MCF 10A (cell line): ENCODE results near the gene LGR4. TPM values are rescaled to one million over a fixed set of nuclear protein-coding genes. Genes with fewer than 3 reads are reported as not detected.
"Not testable (repeated sequence)": the region's sequence is repeated elsewhere in the genome, so short reads cannot be mapped to it uniquely, and the experiment has no call there.

Experiments used
- BruUV-seq: library from RNA; stranded (reverse); fragments of 400-500 nt; replicated peaks from 2 replicates; lab custom pipeline; 2021; lab: Mats Ljungman, UMichigan
- CTCF ChIA-PET: fragments of 300-600 bp; sonication (Branson Sonifier 250); formaldehyde crosslinking; extraction: SDS; loops from one replicate; lab custom pipeline; 2021; ENCODE audit warnings: antibody characterized with exemption, inconsistent platforms; lab: Yijun Ruan, JAX
- POLR2A ChIA-PET: fragments of 300-600, 350-650 bp; sonication (Branson Sonifier 250); formaldehyde crosslinking; extraction: SDS; loops from one replicate; lab custom pipeline; 2020; ENCODE audit warnings: antibody characterized with exemption, inconsistent platforms; lab: Yijun Ruan, JAX
- DNase-seq: peaks from one replicate; pipeline ENCODE4 v3.0.0-alpha.2; 2018; ENCODE audit not compliant: unreplicated experiment
- H3K27ac Mint-ChIP-seq: one replicate; pipeline ENCODE4 v1.8.0; 2022; ENCODE audit warnings: mild to moderate bottlenecking, low read depth, mixed read lengths; ENCODE audit not compliant: unreplicated experiment
- H3K27me3 Mint-ChIP-seq: one replicate; pipeline ENCODE4 v1.8.0; 2022; ENCODE audit warnings: mixed read lengths; ENCODE audit not compliant: insufficient read depth, unreplicated experiment
- H3K36me3 Mint-ChIP-seq: one replicate; pipeline ENCODE4 v1.8.0; 2022; ENCODE audit warnings: mild to moderate bottlenecking, moderate library complexity, mixed read lengths; ENCODE audit not compliant: insufficient read depth, unreplicated experiment
- H3K4me1 Mint-ChIP-seq: one replicate; pipeline ENCODE4 v1.8.0; 2022; ENCODE audit warnings: mixed read lengths; ENCODE audit not compliant: insufficient read depth, unreplicated experiment
- H3K4me3 Mint-ChIP-seq: one replicate; pipeline ENCODE4 v1.8.0; 2022; ENCODE audit warnings: mild to moderate bottlenecking, moderate library complexity, mixed read lengths; ENCODE audit not compliant: unreplicated experiment
- H3K9me3 Mint-ChIP-seq: one replicate; pipeline ENCODE4 v1.8.0; 2022; ENCODE audit warnings: mixed read lengths; ENCODE audit not compliant: unreplicated experiment
- intact Hi-C: fragments of 100-400 bp; cut with micrococcal nuclease; formaldehyde crosslinking; loops from 2 replicates; pipeline ENCODE4 v1.14.1; 2022
- total RNA-seq: library from RNA; stranded (reverse); gene quantifications from 2 replicates; pipeline ENCODE4 v1.2.3, GENCODE V29; 2022
- TF ChIP-seq, protein P1 (sequence below): fragments of 200-600 bp; IDR thresholded peaks from one replicate; pipeline ENCODE4 v1.8.0; 2022; ENCODE audit warnings: antibody characterized with exemption, mild to moderate bottlenecking; ENCODE audit not compliant: unreplicated experiment

Gene LGR4
- total RNA-seq, 1 experiment from 2014 or later: 14.2 TPM

DNA sequence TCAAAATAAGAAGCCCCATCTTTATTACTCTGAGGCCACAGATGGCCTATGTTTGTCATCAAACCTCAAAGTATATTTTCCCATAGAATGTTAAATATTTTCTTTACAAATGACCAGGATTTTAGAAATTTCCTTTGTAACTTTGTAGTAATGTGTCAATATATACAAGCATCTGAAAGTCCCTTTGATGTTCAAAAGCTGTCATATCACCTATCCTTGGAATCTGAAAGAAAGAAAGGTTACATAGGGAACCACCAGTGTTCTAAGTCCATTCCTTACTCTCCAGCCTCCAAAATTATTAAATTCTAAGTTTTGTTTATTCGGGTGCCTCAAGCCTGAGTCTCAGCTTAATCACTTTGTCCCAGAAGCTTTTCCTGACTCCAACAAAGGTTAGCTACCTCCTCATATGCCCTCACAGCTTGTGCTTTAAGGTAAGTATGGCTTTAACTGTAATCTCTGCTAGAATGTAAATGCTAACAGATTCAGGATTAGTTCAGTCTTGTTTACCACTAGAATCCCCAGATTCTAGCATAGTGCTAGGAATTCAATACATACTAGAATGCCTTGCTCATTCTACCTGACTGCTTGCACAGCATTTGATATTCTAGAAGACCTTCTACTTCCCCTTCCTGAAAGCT, 141.8 kb downstream of the LGR4 start:
- H3K9me3 Mint-ChIP-seq: no peaks in the 10 kb centered on the region
- no TSS peak for BruUV-seq
- H3K4me1 Mint-ChIP-seq: no peaks in the 10 kb centered on the region
- intact Hi-C loops: no loop called here
- no peaks in the 10 kb centered on the region for H3K27me3 Mint-ChIP-seq
- CTCF ChIA-PET: interaction anchor here (0.6 to 0.7 kb wide), 2 partner anchors 34 to 554 kb away, joined by 3 read pairs; no protein-coding TSS in a partner anchor
- no peaks in the 10 kb centered on the region for H3K36me3 Mint-ChIP-seq
- POLR2A ChIA-PET: interaction anchor here (0.6 to 1.2 kb wide), 2 partner anchors 12 to 565 kb away, joined by 3 read pairs; no protein-coding TSS in a partner anchor
- TF ChIP-seq, protein P1, sequence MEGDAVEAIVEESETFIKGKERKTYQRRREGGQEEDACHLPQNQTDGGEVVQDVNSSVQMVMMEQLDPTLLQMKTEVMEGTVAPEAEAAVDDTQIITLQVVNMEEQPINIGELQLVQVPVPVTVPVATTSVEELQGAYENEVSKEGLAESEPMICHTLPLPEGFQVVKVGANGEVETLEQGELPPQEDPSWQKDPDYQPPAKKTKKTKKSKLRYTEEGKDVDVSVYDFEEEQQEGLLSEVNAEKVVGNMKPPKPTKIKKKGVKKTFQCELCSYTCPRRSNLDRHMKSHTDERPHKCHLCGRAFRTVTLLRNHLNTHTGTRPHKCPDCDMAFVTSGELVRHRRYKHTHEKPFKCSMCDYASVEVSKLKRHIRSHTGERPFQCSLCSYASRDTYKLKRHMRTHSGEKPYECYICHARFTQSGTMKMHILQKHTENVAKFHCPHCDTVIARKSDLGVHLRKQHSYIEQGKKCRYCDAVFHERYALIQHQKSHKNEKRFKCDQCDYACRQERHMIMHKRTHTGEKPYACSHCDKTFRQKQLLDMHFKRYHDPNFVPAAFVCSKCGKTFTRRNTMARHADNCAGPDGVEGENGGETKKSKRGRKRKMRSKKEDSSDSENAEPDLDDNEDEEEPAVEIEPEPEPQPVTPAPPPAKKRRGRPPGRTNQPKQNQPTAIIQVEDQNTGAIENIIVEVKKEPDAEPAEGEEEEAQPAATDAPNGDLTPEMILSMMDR: no peak
- no peak for DNase-seq
- H3K27ac Mint-ChIP-seq: no peak overlapping the region
- H3K4me3 Mint-ChIP-seq: no peak overlapping the region

DNA sequence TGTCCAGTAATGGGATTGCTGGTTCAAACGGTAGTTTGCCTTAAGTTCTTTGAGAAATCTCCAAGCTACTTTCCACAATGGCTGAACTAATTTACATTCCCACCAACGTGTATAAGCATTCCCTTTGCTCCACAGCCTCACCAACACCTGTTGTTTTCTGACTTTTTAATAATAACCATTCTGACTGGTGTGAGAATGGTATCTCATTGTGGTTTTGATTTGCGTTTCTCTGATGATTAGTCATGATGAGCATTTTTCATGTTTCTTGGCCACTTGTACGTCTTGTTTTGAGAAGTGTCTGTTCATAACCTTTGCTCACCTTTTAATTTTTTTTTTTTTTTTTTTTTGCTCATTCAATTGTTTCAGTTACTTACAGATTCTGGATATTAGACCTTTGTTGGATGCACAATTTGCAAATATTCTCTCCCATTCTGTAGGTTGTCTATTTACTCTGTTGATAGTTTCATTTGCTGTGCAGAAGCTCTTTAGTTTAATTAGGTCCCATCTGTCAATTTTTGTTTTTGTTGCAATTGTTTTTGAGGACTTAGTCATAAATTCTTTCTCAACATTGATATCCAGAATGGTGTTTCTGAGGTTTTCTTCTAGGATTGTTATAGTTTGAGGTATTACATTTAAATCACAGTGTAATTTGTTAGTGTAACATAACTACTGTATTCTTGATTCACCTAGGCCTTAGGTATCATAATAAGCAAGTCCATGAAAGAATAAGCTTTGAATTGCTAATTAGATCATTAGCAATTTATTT, 142.5 kb downstream of the LGR4 start:
- Mint-ChIP-seq H3K27me3 (no peaks in the 10 kb centered on the region), H3K4me1 (no peaks in the 10 kb centered on the region), H3K9me3 (no peaks in the 10 kb centered on the region), H3K4me3 (no peak overlapping the region), H3K36me3 (no peaks in the 10 kb centered on the region), H3K27ac (no peak overlapping the region)
- ChIA-PET POLR2A (interaction anchor here (0.6 to 1.3 kb wide), 5 partner anchors 12 to 564 kb away, joined by 3 to 4 read pairs (median 4); no protein-coding TSS in a partner anchor), CTCF (interaction anchor here (0.7 kb wide), 1 partner anchor 33 kb away, joined by 3 read pairs; no protein-coding TSS in a partner anchor)
- TF ChIP-seq, protein P1: no peak
- DNase-seq: no peak
- no TSS peak for BruUV-seq
- intact Hi-C loops: no loop called here

DNA sequence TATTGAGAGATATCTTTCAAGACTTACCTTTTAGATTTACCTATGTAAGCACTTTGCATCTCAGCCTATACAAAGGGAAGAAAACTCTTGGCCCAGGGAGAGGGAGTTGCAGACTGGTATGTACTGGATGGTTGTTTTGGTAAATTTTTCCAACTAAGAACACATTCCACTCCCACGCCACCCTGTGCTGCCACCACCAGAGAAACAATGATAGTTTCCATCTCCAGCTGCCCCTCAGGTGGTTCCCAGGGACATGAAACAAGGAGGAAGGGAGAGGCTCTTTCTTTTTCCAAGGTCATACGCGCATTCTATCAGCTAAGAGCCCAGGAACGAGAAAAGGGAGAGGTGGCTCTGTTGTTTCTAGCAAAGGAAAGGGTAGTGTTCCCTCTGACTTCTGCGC, 144.0 kb downstream of the LGR4 start:
- no TSS peak for BruUV-seq
- H3K4me3 Mint-ChIP-seq: no peak overlapping the region
- ChIA-PET POLR2A (interaction anchor here (1.1 kb wide), 1 partner anchor 12 kb away, joined by 3 read pairs; no protein-coding TSS in a partner anchor), CTCF (interaction anchor here (0.6 kb wide), 2 partner anchors 30 to 33 kb away, joined by 3 to 4 read pairs; no protein-coding TSS in a partner anchor)
- TF ChIP-seq, protein P1: no peak
- intact Hi-C loops: no loop called here
- H3K9me3 Mint-ChIP-seq: no peaks in the 10 kb centered on the region
- H3K27me3 Mint-ChIP-seq: no peaks in the 10 kb centered on the region
- H3K4me1 Mint-ChIP-seq: no peaks in the 10 kb centered on the region
- H3K27ac Mint-ChIP-seq: no peak overlapping the region
- H3K36me3 Mint-ChIP-seq: no peaks in the 10 kb centered on the region
- DNase-seq: no peak

DNA sequence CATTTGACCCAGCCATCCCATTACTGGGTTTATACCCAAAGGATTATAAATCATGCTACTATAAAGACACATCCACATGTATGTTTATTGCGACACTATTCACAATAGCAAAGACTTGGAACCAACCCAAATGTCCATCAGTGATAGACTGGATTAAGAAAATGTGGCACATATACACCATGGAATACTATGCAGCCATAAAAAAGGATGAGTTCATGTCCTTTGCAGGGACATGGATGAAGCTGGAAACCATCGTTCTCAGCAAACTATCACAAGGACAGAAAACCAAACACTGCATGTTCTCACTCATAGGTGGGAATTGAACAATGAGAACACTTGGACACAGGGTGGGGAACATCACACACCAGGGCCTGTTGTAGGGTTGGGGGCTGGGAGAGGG, 145.5 kb downstream of the LGR4 start:
- DNase-seq, H3K9me3 Mint-ChIP-seq, H3K27ac Mint-ChIP-seq, H3K4me1 Mint-ChIP-seq, POLR2A ChIA-PET, CTCF ChIA-PET, H3K4me3 Mint-ChIP-seq, H3K27me3 Mint-ChIP-seq, H3K36me3 Mint-ChIP-seq, BruUV-seq, intact Hi-C loops: not testable (repeated sequence)

DNA sequence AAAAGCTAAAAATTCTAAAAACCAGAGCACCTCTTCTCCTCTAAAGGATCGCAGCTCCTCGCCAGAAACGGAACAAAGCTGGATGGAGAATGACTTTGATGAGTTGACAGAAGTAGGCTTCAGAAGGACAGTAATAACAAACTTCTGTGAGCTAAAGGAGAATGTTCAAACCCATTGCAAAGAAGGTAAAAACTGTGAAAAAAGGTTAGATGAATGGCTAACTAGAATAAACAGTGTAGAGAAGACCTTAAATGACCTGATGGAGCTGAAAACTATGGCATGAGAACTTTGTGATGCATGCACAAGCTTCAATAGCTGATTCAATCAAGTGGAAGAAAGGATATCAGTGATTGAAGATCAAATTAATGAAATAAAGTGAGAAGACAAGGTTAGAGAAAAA, 150.4 kb downstream of the LGR4 start:
- H3K9me3 Mint-ChIP-seq, H3K4me1 Mint-ChIP-seq, H3K27ac Mint-ChIP-seq, H3K4me3 Mint-ChIP-seq, H3K36me3 Mint-ChIP-seq, DNase-seq, H3K27me3 Mint-ChIP-seq, BruUV-seq, intact Hi-C loops: not testable (repeated sequence)
- CTCF ChIA-PET: interaction anchor here (0.6 to 1.2 kb wide), 5 partner anchors 9 to 138 kb away, joined by 3 to 4 read pairs (median 3); no protein-coding TSS in a partner anchor
- POLR2A ChIA-PET: interaction anchor here (0.6 kb wide), 2 partner anchors 38 to 220 kb away, joined by 3 read pairs; no protein-coding TSS in a partner anchor

DNA sequence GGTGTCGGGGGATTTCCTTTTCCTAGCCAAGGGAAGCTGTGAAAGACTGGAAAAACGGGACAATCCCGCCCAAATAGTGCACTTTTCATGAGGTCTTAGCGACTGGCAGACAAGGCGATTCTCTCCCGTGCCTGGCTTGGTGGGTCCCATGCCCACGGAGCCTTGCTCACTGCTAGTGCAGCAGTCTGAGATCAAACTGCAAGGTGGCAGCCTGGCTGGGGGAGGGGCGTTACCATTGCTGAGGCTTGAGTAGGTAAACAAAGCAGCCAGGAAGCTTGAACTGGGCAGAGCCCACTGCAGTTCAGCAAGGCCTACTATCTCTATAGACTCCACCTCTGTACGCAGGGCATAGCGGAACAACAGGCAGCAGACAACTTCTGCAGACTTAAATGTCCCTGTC, 151.2 kb downstream of the LGR4 start:
- H3K27me3 Mint-ChIP-seq: not testable (repeated sequence)
- CTCF ChIA-PET: interaction anchor here (0.6 kb wide), 1 partner anchor 164 kb away, joined by 3 read pairs; no protein-coding TSS in a partner anchor

More for the DNA sequence above, 151.2 kb downstream of the LGR4 start:
- POLR2A ChIA-PET: interaction anchor here (0.6 to 2.1 kb wide), 2 partner anchors 93 to 346 kb away, joined by 3 to 4 read pairs; no protein-coding TSS in a partner anchor
- H3K4me1 Mint-ChIP-seq, H3K9me3 Mint-ChIP-seq, H3K27ac Mint-ChIP-seq, H3K36me3 Mint-ChIP-seq, BruUV-seq, intact Hi-C loops, DNase-seq, H3K4me3 Mint-ChIP-seq: not testable (repeated sequence)
